Astrocyte of the spinal cord (primary cell): ENCODE measurements around the gene COL5A1.

Source experiments
- DNase-seq: peaks from one replicate; pipeline ENCODE4 v3.0.0; 2011; ENCODE audit warnings: low read depth, low spot score
- H3K4me3 ChIP-seq: 2 replicates; pipeline ENCODE4 v1.5.1; 2011; ENCODE audit warnings: low read depth, mild to moderate bottlenecking, low read length, moderate library complexity
- CTCF ChIP-seq: IDR thresholded peaks from 2 replicates; pipeline ENCODE4 v1.5.1; 2012; ENCODE audit warnings: low read depth, mild to moderate bottlenecking, low read length, inconsistent platforms
- in situ Hi-C: cut with HindIII; loops from 2 replicates; pipeline ENCODE4 v1.10.0; 2017; ENCODE audit warnings: low sequenced_read_pairs

The COL5A1 gene

GRCh38 chr9:134871697-134872340, 230.2 kb downstream of the COL5A1 start:
- no peak for TF ChIP-seq CTCF
- H3K4me3 ChIP-seq = no peak overlapping the region
- peak; percentile 43 for DNase-seq
- in situ Hi-C loops = no loop called here

GRCh38 chr9:134872482-134873231, 231.1 kb downstream of the COL5A1 start:
- in situ Hi-C loops = no loop called here
- TF ChIP-seq CTCF = no peak
- no peak overlapping the region for H3K4me3 ChIP-seq
- DNase-seq = no peak

- no peak for TF ChIP-seq CTCF
- in situ Hi-C loops = no loop called here
- DNase-seq = no peak
- no peak overlapping the region for H3K4me3 ChIP-seq
Measured at GRCh38 chr9:134875371-134875770, 233.8 kb downstream of the COL5A1 start.

GRCh38 chr9:134877541-134877940, 235.9 kb downstream of the COL5A1 start:
- no peak for DNase-seq
- H3K4me3 ChIP-seq = no peak overlapping the region
- TF ChIP-seq CTCF = no peak
- in situ Hi-C loops = no loop called here

- no peak overlapping the region for H3K4me3 ChIP-seq
- in situ Hi-C loops = no loop called here
- no peak for DNase-seq
- no peak for TF ChIP-seq CTCF
Measured at GRCh38 chr9:134879664-134880483, 238.3 kb downstream of the COL5A1 start.

GRCh38 chr9:134880484-134881312, 239.1 kb downstream of the COL5A1 start, which contains the start of gene FCN2:
Gene FCN2, plus strand, starts transcription at chr9:134880810. Its CDS starts 12 bp downstream, at chr9:134880822.
- in situ Hi-C loops = no loop called here
- H3K4me3 ChIP-seq = no peak within 1 kb of the TSS
- DNase-seq = no peak

More at GRCh38 chr9:134880484-134881312, 239.1 kb downstream of the COL5A1 start, which contains the start of gene FCN2:
- TF ChIP-seq CTCF = no peak
